Omental fat pad (tissue), 4 donors: ENCODE measurements around the gene POFUT1. TPM values are rescaled to one million over a fixed set of nuclear protein-coding genes. Genes with fewer than 3 reads are reported as not detected.
"Not testable (repeated sequence)": the region's sequence is repeated elsewhere in the genome, so short reads cannot be mapped to it uniquely, and the experiment has no call there.

ENCODE experiments used
- ATAC-seq: fragments of 150-250 bp; one replicate; pipeline ENCODE4 v1.9.1; 2016; ENCODE audit warnings: mild to moderate bottlenecking, moderate library complexity; ENCODE audit not compliant: low FRiP score
- DNase-seq: peaks from one replicate; pipeline ENCODE4 v3.0.0-alpha.2; 2019; ENCODE audit warnings: low spot score
- CTCF ChIP-seq, 3 donors: fragments of 450-650 bp; IDR thresholded peaks; one replicate each; pipeline ENCODE4 v1.5.1; 2016 to 2017; ENCODE audit warnings: antibody characterized with exemption in 3 of 3, mild to moderate bottlenecking in 3 of 3, moderate library complexity in 2 of 3
- total RNA-seq, 4 donors: library from RNA; depleted of rRNA; stranded (reverse); fragments of >200 nt; gene quantifications; one replicate each; pipeline ENCODE4 v1.1.0, GENCODE V29; 2016

The POFUT1 gene
- total RNA-seq, 4 donors from 2014 or later: 23.1 to 38.0 (median 27.8) TPM

- no peak for TF ChIP-seq CTCF (IDR thresholded peaks at IDR 0.05)
- no peak for DNase-seq
- ATAC-seq: no peak
Measured at GRCh38 chr20:32189123-32189410, 18.6 kb upstream of the POFUT1 start.

- ATAC-seq (peak; percentile 39), DNase-seq (no peak)
- no peak for TF ChIP-seq CTCF (IDR thresholded peaks at IDR 0.05)
Measured at GRCh38 chr20:32189691-32190615, 17.7 kb upstream of the POFUT1 start.

- TF ChIP-seq CTCF (IDR thresholded peaks at IDR 0.05): no peak
- DNase-seq (no peak), ATAC-seq (peak; percentile 3)
Measured at GRCh38 chr20:32190616-32191415, 16.9 kb upstream of the POFUT1 start.

GRCh38 chr20:32191422-32191821 lies 16.3 kb upstream of the POFUT1 start:
- no peak for DNase-seq
- ATAC-seq: no peak
- no peak for TF ChIP-seq CTCF (IDR thresholded peaks at IDR 0.05)

- TF ChIP-seq CTCF (IDR thresholded peaks at IDR 0.05): no peak
- no peak for DNase-seq
- ATAC-seq: no peak
Measured at GRCh38 chr20:32191873-32192272, 15.8 kb upstream of the POFUT1 start.

- TF ChIP-seq CTCF (IDR thresholded peaks at IDR 0.05): no peak
- no peak for DNase-seq
- ATAC-seq: no peak
Measured at GRCh38 chr20:32192698-32193097, 15.0 kb upstream of the POFUT1 start.

GRCh38 chr20:32193336-32193735 lies 14.3 kb upstream of the POFUT1 start:
- ATAC-seq: not testable (repeated sequence)
- peak; percentile 13 for DNase-seq
